K562 (cell line): Measurements from ENCODE around the gene SLC32A1. TPM values are rescaled to one million over a fixed set of nuclear protein-coding genes. Genes with fewer than 3 reads are reported as not detected.

ENCODE experiments used
- ATAC-seq: fragments of 200-7000 bp; cut with Tn5 transposase; 3 replicates; pipeline ENCODE4 v1.9.1; 2020; ENCODE audit warnings: moderate library complexity
- BruUV-seq: library from RNA; stranded (reverse); fragments of 400-500 nt; replicated peaks from 2 replicates; lab custom pipeline; 2021; lab: Mats Ljungman, UMichigan
- CTCF ChIA-PET: fragments of 300-600 bp; formaldehyde crosslinking; extraction: SDS; loops from one replicate; lab custom pipeline; 2021; ENCODE audit warnings: low intra/inter-chr PET ratio; lab: Yijun Ruan, JAX
- POLR2A ChIA-PET: fragments of 300-600, 350-650 bp; sonication (Branson Sonifier 250); formaldehyde crosslinking; extraction: SDS; loops from one replicate; lab custom pipeline; 2021; ENCODE audit warnings: antibody characterized with exemption, inconsistent platforms; lab: Yijun Ruan, JAX
- DNase-seq, 4 experiments: peaks; one replicate each; pipeline versions ENCODE4 v3.0.0 to v3.0.0-alpha.2; 2011 to 2018; ENCODE audit warnings: low spot score in 3 of 4, mixed read lengths in 3 of 4; ENCODE audit errors: extremely low read depth in 1 of 4
- FAIRE-seq: peaks from 2 replicates; lab custom pipeline; 2011; peaks lifted over from hg19 to GRCh38; lab: Jason Lieb, UNC
- H2AFZ ChIP-seq: 2 replicates; pipeline ENCODE4 v1.6.0; 2011; ENCODE audit warnings: low read depth, low read length, control low read depth, inconsistent platforms
- H3K27ac ChIP-seq: fragments of 200-600 bp; 3 replicates; pipeline ENCODE4 v1.8.0; 2011; ENCODE audit warnings: low read depth, mild to moderate bottlenecking, control low read depth, inconsistent platforms, low read length, moderate library complexity, mixed read lengths; ENCODE audit errors: extremely low read depth
- H3K27me3 ChIP-seq, 2 experiments: fragments of 300-600 bp in 1 of 2; 2 replicates in 1 of 2; 3 replicates in 1 of 2; pipeline versions ENCODE4 v1.6.0 to v1.8.0; 2011; ENCODE audit warnings: inconsistent platforms in 2 of 2, low read length in 2 of 2, mild to moderate bottlenecking in 1 of 2, mixed read lengths in 1 of 2, moderate library complexity in 1 of 2; ENCODE audit not compliant: control insufficient read depth in 2 of 2, insufficient read depth in 2 of 2
- H3K36me3 ChIP-seq: fragments of 300-600 bp; 3 replicates; pipeline ENCODE4 v1.8.0; 2011; ENCODE audit warnings: mild to moderate bottlenecking, low read length, inconsistent platforms; ENCODE audit not compliant: control insufficient read depth, insufficient read depth
- H3K4me1 ChIP-seq, 2 experiments: fragments of 200-600 bp in 1 of 2; replicated peaks in 1 of 2; 2 replicates in 1 of 2; 3 replicates in 1 of 2; pipeline versions ENCODE4 v1.5.1 to v1.8.0; 2011; ENCODE audit warnings: inconsistent platforms in 2 of 2, low read length in 2 of 2, mild to moderate bottlenecking in 1 of 2, mixed read lengths in 1 of 2, moderate library complexity in 1 of 2; ENCODE audit not compliant: control insufficient read depth in 2 of 2, insufficient read depth in 2 of 2
- H3K4me2 ChIP-seq: 2 replicates; pipeline ENCODE4 v1.6.1; 2011; ENCODE audit warnings: low read length, control low read depth, inconsistent platforms, mixed read lengths; ENCODE audit not compliant: insufficient read depth
- H3K4me3 ChIP-seq: fragments of 200-600 bp; sonication (generic), shearing (Covaris generic); 2 replicates; pipeline ENCODE4 v1.5.1; 2016; ENCODE audit warnings: control low read depth, inconsistent platforms
- H3K79me2 ChIP-seq: fragments of 200-600 bp; 3 replicates; pipeline ENCODE4 v1.8.0; 2011; ENCODE audit warnings: low read length, inconsistent platforms; ENCODE audit not compliant: control insufficient read depth, insufficient read depth
- H3K9ac ChIP-seq, 2 experiments: 2 replicates each; pipeline versions ENCODE4 v1.6.0 to v1.6.1; 2011; ENCODE audit warnings: low read depth in 2 of 2, low read length in 2 of 2, control low read depth in 1 of 2, inconsistent platforms in 1 of 2, mild to moderate bottlenecking in 1 of 2, mixed read lengths in 1 of 2; ENCODE audit not compliant: insufficient read depth in 1 of 2
- H3K9me1 ChIP-seq: one replicate; pipeline ENCODE4 v1.6.0; 2011; ENCODE audit warnings: inconsistent platforms, mild to moderate bottlenecking, low read length, moderate library complexity; ENCODE audit not compliant: control insufficient read depth, insufficient read depth
- H3K9me3 ChIP-seq: replicated peaks from 2 replicates; pipeline ENCODE4 v1.5.1; 2011; ENCODE audit warnings: low read depth, low read length, inconsistent platforms; ENCODE audit not compliant: control insufficient read depth, insufficient read depth
- H4K20me1 ChIP-seq: replicated peaks from 2 replicates; pipeline ENCODE4 v1.6.1; 2011; ENCODE audit warnings: low read length, inconsistent platforms, mixed read lengths; ENCODE audit not compliant: control insufficient read depth, insufficient read depth
- CBFB ChIP-seq: sonication (generic); formaldehyde crosslinking; IDR thresholded peaks from 2 replicates; pipeline ENCODE4 v1.4.0; 2020; ENCODE audit warnings: mild to moderate bottlenecking, missing genetic modification reagents
- CBX5 ChIP-seq: IDR thresholded peaks from 2 replicates; pipeline ENCODE4 v1.6.1; 2014; ENCODE audit warnings: low read depth, borderline replicate concordance
- CHD2 ChIP-seq: IDR thresholded peaks from 2 replicates; pipeline ENCODE4 v1.6.1; 2011; ENCODE audit warnings: low read depth, low read length
- CLOCK ChIP-seq: fragments of 250-450 bp; sonication (Bioruptor Pico); IDR thresholded peaks from 2 replicates; pipeline ENCODE4 v1.4.0; 2020; ENCODE audit warnings: mild to moderate bottlenecking, moderate library complexity, borderline replicate concordance
- JUN ChIP-seq, 2 experiments: sonication (generic) in 1 of 2; formaldehyde crosslinking in 1 of 2; IDR thresholded peaks; 2 replicates each; pipeline versions ENCODE4 v1.6.1 to v1.8.0; 2012 to 2022; ENCODE audit warnings: borderline replicate concordance in 2 of 2, mild to moderate bottlenecking in 2 of 2, improper control_type of control experiment in 1 of 2, low read depth in 1 of 2, low read length in 1 of 2, missing genetic modification reagents in 1 of 2
- MAFG ChIP-seq: fragments of 450-650 bp; conservative IDR thresholded peaks from 2 replicates; pipeline ENCODE4 v1.6.1; 2016; ENCODE audit warnings: missing genetic modification characterization, missing compliant biosample characterization
- POLR2G ChIP-seq: fragments of 200-400 bp; formaldehyde crosslinking; IDR thresholded peaks from 2 replicates; pipeline ENCODE4 v1.6.1; 2017; ENCODE audit warnings: low read depth, mild to moderate bottlenecking, antibody characterized with exemption, low read length, moderate library complexity
- RFX1 ChIP-seq: fragments of 450-650 bp; IDR thresholded peaks from 2 replicates; pipeline ENCODE4 v1.6.1; 2016; ENCODE audit warnings: mild to moderate bottlenecking, moderate library complexity
- RFX7 ChIP-seq: fragments of 250-450 bp; sonication (Bioruptor Pico); IDR thresholded peaks from 2 replicates; pipeline ENCODE4 v1.5.1; 2021; ENCODE audit warnings: mild to moderate bottlenecking
- RUNX1 ChIP-seq: sonication (generic); IDR thresholded peaks from 2 replicates; pipeline ENCODE4 v1.6.1; 2016; ENCODE audit warnings: antibody characterized with exemption, low read depth
- SRSF7 ChIP-seq: fragments of 200-400 bp; formaldehyde crosslinking; optimal IDR thresholded peaks from 2 replicates; pipeline ENCODE3; 2017; ENCODE audit warnings: mild to moderate bottlenecking, low read depth, low read length
- SRSF9 ChIP-seq: fragments of 200-400 bp; formaldehyde crosslinking; IDR thresholded peaks from 2 replicates; pipeline ENCODE4 v1.6.1; 2017; ENCODE audit warnings: low read depth, low read length, borderline replicate concordance
- TSC22D4 ChIP-seq: fragments of 450-650 bp; IDR thresholded peaks from 2 replicates; pipeline ENCODE4 v1.6.1; 2016; ENCODE audit warnings: missing genetic modification characterization, missing biosample characterization, control low read depth
- ZNF124 ChIP-seq: sonication (generic); formaldehyde crosslinking; IDR thresholded peaks from 2 replicates; pipeline ENCODE4 v1.8.1; 2022; ENCODE audit warnings: missing genetic modification reagents
- ZNF592 ChIP-seq: fragments of 450-650 bp; IDR thresholded peaks from 2 replicates; pipeline ENCODE4 v1.6.1; 2017; ENCODE audit warnings: antibody characterized with exemption, mild to moderate bottlenecking
- WGBS: fragments of 100-300 bp; shearing (Covaris generic); methylation state at CpG from one replicate; pipeline ENCODE4 v1.1.6; 2016; ENCODE audit warnings: low coverage, mixed read lengths; ENCODE audit not compliant: insufficient coverage; ENCODE audit errors: missing lambda C conversion rate; 5-methylcytosine and 5-hydroxymethylcytosine counted together
- in situ Hi-C: fragments of 300-500 bp; cut with MboI; formaldehyde crosslinking; loops from 4 replicates; pipeline ENCODE4 v1.15.0; 2018; ENCODE audit warnings: inconsistent platforms, mixed read lengths
- intact Hi-C: fragments of 100-400 bp; cut with micrococcal nuclease; formaldehyde crosslinking; loops from 2 replicates; pipeline ENCODE4 v1.14.2; 2022
- polyA plus RNA-seq, 8 experiments: library from polyadenylated mRNA; depleted of rRNA in 4 of 8; stranded (reverse) in 5 of 8; unstranded in 3 of 8; fragments of >200 nt; fragmentation: Nextera tagmentation in 2 of 8; fragmentation: Illumina TruSeq in 1 of 8; extraction: Ambion mirVana in 2 of 8; extraction: Trizol in 1 of 8; gene quantifications; 2 replicates each; pipeline versions ENCODE4 v1.2.1 to v1.2.3, GENCODE V29; 2011 to 2014; ENCODE audit warnings: inconsistent platforms in 1 of 8, missing spikeins in 1 of 8
- total RNA-seq, 7 experiments: library from RNA; depleted of rRNA in 6 of 7; stranded (reverse); fragments of >200 nt in 6 of 7; fragmentation: Illumina TruSeq in 2 of 7; extraction: Trizol in 2 of 7; gene quantifications; 2 replicates each; pipeline versions ENCODE4 v1.2.1 to v1.2.3, GENCODE V29; 2011 to 2021; ENCODE audit warnings: low replicate concordance in 1 of 7

SLC32A1 gene
- total and polyA plus RNA-seq, 9 of the 15 experiments (the other 6 are each of a cell fraction or from before 2014, with no cell fraction given) = not detected

- ChIA-PET POLR2A (interaction anchor here (0.6 to 1.1 kb wide), 3 partner anchors 10 to 450 kb away, joined by 3 to 5 read pairs (median 4); partner anchors contain the start of gene ACTR5), CTCF (no interaction called here)
- BruUV-seq = no TSS peak
- H3K36me3 ChIP-seq = no peaks in the 10 kb centered on the region
- no peak overlapping the region for H3K9ac ChIP-seq
- FAIRE-seq (no peak), ATAC-seq (no peak), DNase-seq (no peak)
- H3K79me2 ChIP-seq = no peaks in the 10 kb centered on the region
- H3K4me3 ChIP-seq = no peak overlapping the region
- in situ Hi-C loops = no loop called here
- H3K4me1 ChIP-seq = peaks cover 8 to 16% of the 10 kb centered on the region in 2 experiments; a peak in 4 of 5 replicates
- H3K9me3 ChIP-seq = no peaks in the 10 kb centered on the region
- 3% methylated on average over 6 of the region's 6 CpGs for WGBS
- H4K20me1 ChIP-seq = no peaks in the 10 kb centered on the region
- H3K27ac ChIP-seq = no peak overlapping the region
- H3K27me3 ChIP-seq = peaks cover 16 to 33% of the 10 kb centered on the region in 2 experiments
- intact Hi-C loops = no loop called here
- H2AFZ ChIP-seq = no peak overlapping the region
- H3K4me2 ChIP-seq = no peak overlapping the region
- no peaks in the 10 kb centered on the region for H3K9me1 ChIP-seq
- no peak for TF ChIP-seq JUN (IDR thresholded peaks at IDR 0.05; ENCODE audit: borderline replicate concordance, low read depth, low read length)
- no peak for TF ChIP-seq JUN (CRISPR knock-in tag; IDR thresholded peaks at IDR 0.05; ENCODE audit: borderline replicate concordance)
- TF ChIP-seq RFX1 = peak; percentile 15; the same call in 1 of the 2 replicates
- TF ChIP-seq ZNF592 = no peak
- no peak for TF ChIP-seq RUNX1
- TF ChIP-seq CBFB (CRISPR knock-in tag) = no peak
- no peak for TF ChIP-seq MAFG (tag)
- TF ChIP-seq CBX5 = no peak
- no peak for TF ChIP-seq ZNF124 (CRISPR knock-in tag)
- TF ChIP-seq CHD2 = peak; percentile 61; the same call in 1 of the 2 replicates
- no peak for TF ChIP-seq CLOCK (CRISPR knock-in tag)
- no peak for TF ChIP-seq SRSF9
- TF ChIP-seq RFX7 (CRISPR knock-in tag) = no peak
- TF ChIP-seq POLR2G = no peak
- no peak for TF ChIP-seq TSC22D4 (tag)
- TF ChIP-seq SRSF7 = no peak
These were observed 10.9 kb downstream of the SLC32A1 start for GRCh38 chr20:38735172-38735571.
